GM18499 (cell line): ENCODE data around the gene SARM1.

Experiments
- ATAC-seq: cut with Tn5 transposase; IDR thresholded peaks from one replicate; pipeline ENCODE4 v1.9.1; 2021; ENCODE audit warnings: moderate number of reproducible peaks; ENCODE audit not compliant: insufficient read depth, unreplicated experiment

Gene SARM1

DNA sequence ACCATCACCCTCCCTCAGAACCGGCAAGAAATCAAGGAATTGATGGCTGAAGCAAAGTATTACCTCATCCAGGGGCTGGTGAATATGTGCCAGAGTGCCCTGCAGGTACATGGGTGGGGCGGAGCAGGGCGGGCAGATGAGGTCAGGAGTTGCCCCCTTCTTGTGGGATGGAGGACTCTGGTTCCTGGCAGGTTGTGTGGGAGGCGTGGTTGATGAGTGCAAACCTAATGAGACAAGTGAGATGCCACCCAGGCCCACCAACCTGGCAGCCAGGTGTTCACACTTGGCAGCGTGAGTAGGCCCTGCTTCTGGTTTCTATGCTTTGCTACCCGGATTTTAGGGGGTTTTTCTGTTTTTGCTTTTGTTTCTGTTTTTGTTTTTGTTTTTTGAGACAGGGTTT, 31.1 kb upstream of the SARM1 start:
- ATAC-seq = no peak

- ATAC-seq = no peak
Observed at GRCh38 chr17:28341516-28341915, 30.0 kb upstream of the SARM1 start.

DNA sequence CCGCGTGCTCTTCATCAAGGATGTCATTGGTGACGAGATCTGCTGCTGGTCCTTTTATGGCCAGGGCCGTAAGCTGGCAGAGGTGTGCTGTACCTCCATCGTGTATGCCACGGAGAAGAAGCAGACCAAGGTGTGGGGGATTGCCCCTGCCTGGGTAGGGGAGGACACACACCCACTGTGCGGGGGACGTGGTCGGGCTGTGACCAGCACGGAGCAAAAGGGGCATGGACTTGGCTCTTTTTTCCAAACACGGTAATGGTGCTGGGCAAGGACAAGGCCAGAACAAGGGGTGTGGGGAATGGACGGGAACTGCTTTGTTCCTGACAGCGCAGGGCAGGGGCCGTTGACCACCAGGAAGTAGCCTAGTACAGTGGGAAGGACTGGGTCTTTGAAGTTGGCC, 29.2 kb upstream of the SARM1 start:
- ATAC-seq = no peak

DNA sequence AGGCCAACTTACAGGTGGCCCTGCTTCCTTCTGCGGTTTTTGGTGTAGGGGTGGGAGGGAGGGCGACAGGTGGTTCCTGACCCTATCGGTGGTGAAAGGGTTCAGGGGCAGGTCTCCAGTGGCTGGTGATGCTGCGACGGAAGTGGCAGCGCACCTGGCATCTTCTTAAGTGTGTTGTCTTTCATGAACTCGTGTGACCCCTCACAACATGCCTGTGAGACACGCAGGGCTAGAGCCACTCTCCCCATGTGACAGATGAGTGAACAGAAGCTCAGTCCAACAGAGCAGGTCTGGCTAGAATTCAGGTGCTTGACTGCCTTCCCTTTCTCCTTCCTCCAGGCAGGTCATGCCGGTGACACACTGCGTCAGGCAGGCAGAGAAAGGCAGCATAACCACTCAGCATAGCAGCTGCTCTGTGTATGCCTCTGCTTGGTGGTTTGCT, 28.0 kb upstream of the SARM1 start:
- ATAC-seq = no peak

GRCh38 chr17:28344011-28344410, 27.5 kb upstream of the SARM1 start:
- ATAC-seq = no peak

DNA sequence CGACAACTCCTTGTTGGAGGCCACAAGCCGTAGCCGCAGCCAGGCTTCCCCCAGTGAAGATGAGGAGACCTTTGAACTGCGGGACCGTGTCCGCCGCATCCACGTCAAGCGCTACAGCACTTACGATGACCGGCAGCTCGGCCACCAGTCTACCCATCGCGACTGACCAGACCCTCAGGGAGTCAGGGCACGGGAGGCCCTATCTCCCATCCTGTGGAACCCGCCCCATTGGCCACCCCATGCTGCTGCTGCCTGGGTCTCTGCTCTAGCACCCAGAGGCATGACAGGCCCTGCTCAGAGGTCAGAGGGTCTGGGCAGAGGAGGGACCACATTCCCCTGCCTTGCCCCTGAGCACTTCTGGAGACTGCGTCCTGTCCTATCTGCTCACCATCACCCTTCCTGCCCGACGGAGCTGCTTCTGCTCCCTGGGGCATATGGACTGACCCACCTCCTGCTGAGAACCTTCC, 27.0 kb upstream of the SARM1 start:
- ATAC-seq = no peak

- ATAC-seq = no peak
Observed at GRCh38 chr17:28345419-28346198, 25.9 kb upstream of the SARM1 start.

DNA sequence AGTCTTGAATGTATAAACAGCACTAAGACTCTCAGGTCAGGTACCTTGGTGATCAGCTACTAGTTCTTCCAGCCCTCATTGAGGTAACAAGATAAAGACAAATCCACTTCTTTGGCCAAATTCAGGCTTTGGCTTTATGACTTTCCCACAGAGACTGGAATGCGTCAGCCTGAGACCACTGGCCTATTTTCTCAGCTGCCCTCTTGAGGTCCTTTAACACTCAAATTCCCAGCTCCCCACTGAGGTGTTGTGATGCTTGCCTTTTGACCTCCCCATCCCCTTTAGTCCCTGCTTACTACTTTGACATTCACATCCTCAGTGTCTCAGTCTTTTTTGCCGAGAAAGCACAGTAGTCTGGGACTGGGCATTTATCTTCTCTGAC, 25.3 kb upstream of the SARM1 start:
- ATAC-seq = no peak

DNA sequence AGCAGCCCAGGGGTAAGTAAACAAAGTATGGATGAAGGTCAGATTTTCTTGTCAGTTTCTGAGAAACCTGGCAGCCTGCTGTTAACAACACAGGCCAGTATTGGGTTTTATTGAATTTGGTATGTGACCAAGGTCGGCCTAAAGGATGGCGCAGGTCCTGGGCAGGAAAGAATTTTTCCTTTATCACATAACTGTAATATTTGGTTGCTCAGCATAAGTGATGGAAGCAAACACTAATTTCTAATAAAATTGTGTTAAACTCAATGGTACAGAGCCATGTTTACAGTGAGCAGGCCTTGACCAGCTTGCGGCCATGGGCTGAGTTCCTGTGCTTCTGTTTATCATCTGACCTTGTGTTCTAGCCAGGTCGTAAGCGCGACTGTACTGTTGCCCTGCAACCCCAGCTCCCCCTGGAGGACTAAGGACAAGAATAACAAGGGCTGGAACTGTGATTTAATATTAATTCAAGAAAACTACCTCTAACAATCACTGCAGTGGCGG, 24.7 kb upstream of the SARM1 start:
- no peak for ATAC-seq

DNA sequence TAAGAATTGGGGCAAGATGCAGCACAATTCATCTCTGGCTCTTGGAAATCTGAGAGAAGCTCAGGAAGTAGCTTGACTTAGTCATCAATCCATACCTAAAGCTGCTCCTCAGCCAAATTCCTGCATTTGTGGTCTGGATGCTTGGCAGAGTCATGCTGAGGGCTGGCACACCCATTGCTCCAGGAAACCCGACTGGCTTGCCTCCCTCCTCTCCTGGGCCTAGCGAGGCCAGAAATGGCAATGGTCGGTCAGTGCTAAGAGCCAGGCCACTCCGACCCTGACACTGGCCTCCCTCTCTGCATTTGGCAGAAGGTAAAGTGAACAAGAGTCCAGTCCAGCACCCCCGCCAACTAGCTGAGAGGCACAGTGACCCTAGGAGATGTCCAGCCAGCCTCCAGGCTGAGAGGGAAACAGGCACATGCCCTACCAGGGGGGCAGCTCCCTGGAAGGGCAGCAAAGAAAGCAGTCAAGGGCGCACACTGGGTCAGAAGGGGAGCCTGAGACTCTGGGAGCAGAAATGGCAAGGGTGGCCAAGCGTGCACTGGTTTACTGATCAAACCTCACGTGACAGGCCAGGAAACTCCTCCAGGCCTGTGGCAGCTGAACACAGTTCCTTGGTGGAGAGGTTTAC, 24.1 kb upstream of the SARM1 start:
- no peak for ATAC-seq

DNA sequence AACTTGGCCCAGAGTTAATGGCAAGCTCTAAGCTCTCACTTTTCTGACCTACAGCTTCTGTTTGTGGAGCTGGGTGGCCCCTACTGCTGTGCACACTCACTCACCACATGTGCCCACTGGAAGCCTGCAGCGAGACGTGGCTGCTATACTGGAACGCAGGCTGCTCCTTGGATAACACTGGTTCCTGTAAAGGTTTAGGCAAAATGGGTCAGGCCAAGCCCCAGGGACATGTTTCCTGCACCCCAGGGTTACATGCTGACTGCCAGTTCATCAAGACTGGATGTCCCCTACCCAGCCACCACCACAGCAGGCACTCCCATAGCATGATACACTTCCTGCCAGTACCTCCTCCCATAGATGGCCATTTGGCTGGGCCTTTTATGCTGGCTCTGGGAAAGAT, 22.5 kb upstream of the SARM1 start:
- ATAC-seq = no peak

DNA sequence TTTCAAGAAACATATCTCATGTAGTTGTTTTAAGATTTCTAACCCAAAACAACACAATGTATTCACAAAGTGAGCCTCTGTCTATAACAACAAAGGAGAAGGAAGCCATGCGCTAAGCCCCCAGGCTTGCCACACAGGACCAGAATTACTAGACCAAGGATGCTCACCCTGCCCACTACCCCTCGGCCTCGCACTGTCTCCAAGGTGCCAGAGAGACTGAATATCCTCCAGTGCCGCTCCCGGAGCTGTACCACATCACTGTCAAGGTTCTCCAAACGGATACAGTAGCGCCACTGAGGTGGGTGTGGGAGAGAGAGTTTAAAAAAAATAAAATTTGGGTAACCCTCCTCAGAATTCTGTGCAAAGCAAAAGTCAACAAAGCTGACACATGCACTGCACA, 21.2 kb upstream of the SARM1 start:
- no peak for ATAC-seq

DNA sequence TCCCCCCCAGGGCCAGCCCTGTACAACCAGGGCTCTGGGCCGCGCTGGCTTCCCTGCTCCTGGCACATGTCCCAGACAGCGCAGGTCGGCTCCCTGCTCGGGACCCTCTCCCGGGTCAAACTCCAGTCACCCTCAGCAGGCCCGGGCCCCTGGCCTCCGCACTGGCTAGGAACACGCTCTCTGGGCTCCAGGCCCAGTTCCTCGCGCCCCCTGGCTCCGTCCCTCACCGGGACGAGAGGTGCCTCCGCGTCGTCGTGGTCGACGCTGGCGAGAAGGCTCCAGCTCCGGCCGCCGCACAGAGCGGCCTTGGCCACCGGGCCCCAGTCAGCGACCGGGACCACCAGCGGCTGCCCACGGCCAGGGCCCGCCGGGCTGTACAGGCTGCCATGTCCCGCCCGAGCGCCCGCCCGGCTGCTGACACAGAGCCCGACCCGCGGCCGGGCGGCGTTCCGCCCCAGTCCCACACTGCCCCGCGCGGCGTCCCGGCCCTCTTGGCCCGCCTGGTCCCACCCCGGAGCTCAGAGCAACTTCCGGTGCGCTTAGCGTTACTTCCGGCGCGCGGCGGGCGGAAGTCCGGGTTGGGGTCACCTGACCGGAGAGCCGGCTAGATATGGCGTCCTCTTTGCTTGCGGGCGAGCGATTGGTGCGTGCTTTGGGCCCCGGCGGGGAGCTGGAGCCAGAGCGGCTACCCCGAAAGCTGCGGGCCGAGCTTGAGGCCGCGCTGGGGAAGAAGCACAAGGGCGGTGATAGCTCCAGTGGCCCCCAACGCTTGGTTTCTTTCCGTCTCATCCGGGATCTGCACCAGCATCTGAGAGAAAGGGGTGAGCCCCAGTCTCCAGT, 14.2 kb upstream of the SARM1 start, which contains the start of gene POLDIP2:
TSS of gene POLDIP2 (minus strand) at position 467 of the 840 bp plus-strand sequence. CDS start at position 388, 79 bp downstream.
- ATAC-seq = peak; percentile 58

GRCh38 chr17:28357901-28358197, 13.6 kb upstream of the SARM1 start:
- ATAC-seq = no peak

GRCh38 chr17:28363186-28363585, 8.3 kb upstream of the SARM1 start:
- no peak for ATAC-seq

GRCh38 chr17:28363776-28364650, 7.5 kb upstream of the SARM1 start:
- no peak for ATAC-seq

- no peak for ATAC-seq
Observed at GRCh38 chr17:28364665-28365363, 6.7 kb upstream of the SARM1 start, which contains the start of gene SEBOX. Gene SEBOX, minus strand, starts transcription at chr17:28365199. Its CDS starts 48 bp downstream, at chr17:28365151.

DNA sequence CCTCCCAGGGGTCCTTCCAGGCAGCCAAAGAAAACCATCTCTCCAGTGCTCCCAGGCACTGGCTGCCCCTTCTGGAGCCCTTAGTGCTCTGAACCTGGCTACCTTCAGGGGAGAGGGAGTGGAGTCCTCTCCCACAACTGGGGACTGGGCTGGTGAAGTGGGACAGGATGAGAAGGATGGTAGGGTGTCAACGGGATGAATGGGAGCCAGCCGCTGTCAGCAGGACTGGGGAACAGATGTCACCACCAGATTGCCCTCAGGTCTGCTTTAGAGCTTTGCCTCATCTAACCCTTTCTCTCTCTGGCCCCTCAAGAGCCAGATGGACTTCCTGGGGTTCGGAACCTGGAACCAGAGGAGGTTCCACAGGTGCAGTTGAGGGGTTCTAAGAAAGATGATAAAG, 6.0 kb upstream of the SARM1 start:
- ATAC-seq = no peak

GRCh38 chr17:28366605-28367004, 4.9 kb upstream of the SARM1 start:
- no peak for ATAC-seq
